ENCODE data around the gene ARRB1. TPM values are rescaled to one million over a fixed set of nuclear protein-coding genes. Genes with fewer than 3 reads are reported as not detected.

Gene ARRB1
- total and polyA plus RNA-seq, 9 of the 15 experiments (the other 6 are each of a cell fraction or from before 2014, with no cell fraction given): 6.6 to 45.4 (median 28.5) TPM

- FAIRE-seq: no peak
- TF ChIP-seq MCM5 (IDR thresholded peaks at IDR 0.05; ENCODE audit: low read depth) (no peak), SUPT5H (IDR thresholded peaks at IDR 0.05) (no peak), SLC30A9 (CRISPR knock-in tag; IDR thresholded peaks at IDR 0.05) (no peak), DMBX1 (CRISPR knock-in tag; IDR thresholded peaks at IDR 0.05; ENCODE audit: borderline replicate concordance) (no peak), MGA (IDR thresholded peaks at IDR 0.05) (no peak), NR1H2 (CRISPR knock-in tag; IDR thresholded peaks at IDR 0.05) (no peak), TCF3 (CRISPR knock-in tag; IDR thresholded peaks at IDR 0.05) (no peak), OTX1 (CRISPR knock-in tag; IDR thresholded peaks at IDR 0.05) (no peak), BRCA1 (IDR thresholded peaks at IDR 0.05) (no peak), BRCA1 (CRISPR knock-in tag; IDR thresholded peaks at IDR 0.05) (no peak), MEIS2 (IDR thresholded peaks at IDR 0.05; ENCODE audit: partially characterized antibody) (no peak), SMAD2 (IDR thresholded peaks at IDR 0.05; ENCODE audit: low read depth, low read length) (no peak), ZFP30 (CRISPR knock-in tag; IDR thresholded peaks at IDR 0.05; ENCODE audit: borderline replicate concordance) (no peak)
Observed at GRCh38 chr11:75342231-75342918, 9.1 kb downstream of the ARRB1 start.

More at GRCh38 chr11:75342231-75342918, 9.1 kb downstream of the ARRB1 start:
- no peak for DNase-seq (ENCODE audit: extremely low read depth in 1 of 4, low spot score in 3 of 4)
- Histone ChIP-seq H3K4me1 (replicated peaks in 1 of 2; ENCODE audit: control insufficient read depth in 2 of 2, insufficient read depth in 2 of 2, low read length in 2 of 2) (peaks cover 69 to 76% of the 10 kb centered on the region in 2 experiments), H3K9me3 (replicated peaks; ENCODE audit: control insufficient read depth, insufficient read depth, low read depth, low read length) (no peaks in the 10 kb centered on the region), H4K20me1 (replicated peaks; ENCODE audit: control insufficient read depth, insufficient read depth, low read length) (peaks cover 19% of the 10 kb centered on the region), H3K9me1 (ENCODE audit: control insufficient read depth, insufficient read depth, low read length) (no peaks in the 10 kb centered on the region), H3K27ac (ENCODE audit: extremely low read depth, low read depth, low read length) (no peak overlapping the region), H3K36me3 (ENCODE audit: control insufficient read depth, insufficient read depth, low read length) (peaks cover 34% of the 10 kb centered on the region; the same call in 1 of the 3 replicates), H2AFZ (ENCODE audit: low read depth, low read length) (no peak overlapping the region), H3K4me2 (ENCODE audit: insufficient read depth, low read length) (no peak overlapping the region), H3K27me3 (ENCODE audit: control insufficient read depth in 2 of 2, insufficient read depth in 2 of 2, low read length in 2 of 2) (no peaks in the 10 kb centered on the region), H3K9ac (ENCODE audit: insufficient read depth in 1 of 2, low read depth in 2 of 2, low read length in 2 of 2) (peak overlapping the region in 1 of 2 experiments; percentile 77; a peak in 1 of 4 replicates), H3K79me2 (ENCODE audit: control insufficient read depth, insufficient read depth, low read length) (peaks cover 84% of the 10 kb centered on the region), H3K4me3 (no peak overlapping the region)
- BruUV-seq (replicated peaks): no TSS peak
- in situ Hi-C loops (cut with MboI): no loop called here
- intact Hi-C loops (cut with micrococcal nuclease): no loop called here
- 89% methylated on average over 12 of the region's 15 CpGs for WGBS (ENCODE audit: insufficient coverage, low coverage, missing lambda C conversion rate)
- ChIA-PET CTCF (ENCODE audit: low intra/inter-chr PET ratio) (no interaction called here), POLR2A (interaction anchor here (0.6 to 1.9 kb wide), 6 partner anchors 10 to 510 kb away, joined by 3 to 8 read pairs (median 4); no protein-coding TSS in a partner anchor)
- no peak for ATAC-seq
